Activated CD8-positive, alpha-beta memory T cell treated with anti-CD3 and anti-CD28 coated beads, Interleukin-2, amount 10 ng/mL, durations not matched to agents 7 days and 5 days (primary cell): ENCODE results near the gene FANCI. TPM values are rescaled to one million over a fixed set of nuclear protein-coding genes. Genes with fewer than 3 reads are reported as not detected.

Experiments used
- ATAC-seq: fragments of 150-1000 bp; cut with Tn5 transposase; one replicate; pipeline ENCODE4 v1.10.0; 2021; ENCODE audit warnings: moderate library complexity
- CTCF ChIA-PET: fragments of 350-600 bp; sonication (Branson Sonifier 250); formaldehyde crosslinking; loops from one replicate; lab custom pipeline; 2021; ENCODE audit warnings: antibody characterized with exemption; lab: Charles Lee
- DNase-seq: peaks from one replicate; pipeline ENCODE4 v3.0.0-alpha.2; 2020
- H3K27ac Mint-ChIP-seq: one replicate; pipeline ENCODE4 v1.8.0; 2021; ENCODE audit warnings: mild to moderate bottlenecking, mixed read lengths
- H3K27me3 Mint-ChIP-seq: one replicate; pipeline ENCODE4 v1.8.0; 2021; ENCODE audit warnings: mixed read lengths
- H3K36me3 Mint-ChIP-seq: one replicate; pipeline ENCODE4 v1.8.0; 2021; ENCODE audit warnings: mild to moderate bottlenecking, mixed read lengths
- H3K4me1 Mint-ChIP-seq: one replicate; pipeline ENCODE4 v1.8.0; 2021; ENCODE audit warnings: mixed read lengths
- H3K4me3 Mint-ChIP-seq: one replicate; pipeline ENCODE4 v1.8.0; 2021; ENCODE audit warnings: mild to moderate bottlenecking, moderate library complexity, mixed read lengths
- H3K9me3 Mint-ChIP-seq: one replicate; pipeline ENCODE4 v1.8.0; 2022; ENCODE audit warnings: low read depth, mixed read lengths
- total RNA-seq, 2 experiments: library from RNA; stranded (reverse); gene quantifications; one replicate each; pipeline ENCODE4 v1.2.3, GENCODE V29; 2021

FANCI gene
- total RNA-seq, 2 experiments from 2014 or later: 206 to 236 TPM

GRCh38 chr15:89205991-89206585 lies 37.7 kb upstream of the FANCI start:
- Mint-ChIP-seq H3K36me3 (peaks cover 4% of the 10 kb centered on the region), H3K4me3 (no peak overlapping the region), H3K27ac (no peak overlapping the region), H3K27me3 (peaks cover 7% of the 10 kb centered on the region), H3K9me3 (no peaks in the 10 kb centered on the region), H3K4me1 (peaks cover 36% of the 10 kb centered on the region)
- ATAC-seq: no peak
- no peak for DNase-seq
- CTCF ChIA-PET: interaction anchor here (0.6 to 5.6 kb wide), 67 partner anchors 10 to 738 kb away, joined by 3 to 108 read pairs (median 6); partner anchors contain the start of genes ABHD2, FANCI, MRPL46 and MRPS11

- Mint-ChIP-seq H3K36me3 (peaks cover 1% of the 10 kb centered on the region), H3K27ac (no peak overlapping the region), H3K9me3 (no peaks in the 10 kb centered on the region), H3K4me3 (no peak overlapping the region), H3K4me1 (peaks cover 36% of the 10 kb centered on the region), H3K27me3 (peaks cover 7% of the 10 kb centered on the region)
- DNase-seq (peak; percentile 76), ATAC-seq (peak; percentile 73)
- CTCF ChIA-PET: interaction anchor here (0.6 to 5.6 kb wide), 67 partner anchors 10 to 739 kb away, joined by 3 to 108 read pairs (median 6); partner anchors contain the start of genes ABHD2, FANCI, MRPL46 and MRPS11
These were observed 36.9 kb upstream of the FANCI start for GRCh38 chr15:89206908-89207331.

GRCh38 chr15:89208256-89208655 lies 35.5 kb upstream of the FANCI start:
- Mint-ChIP-seq H3K27me3 (peaks cover 9% of the 10 kb centered on the region), H3K9me3 (no peaks in the 10 kb centered on the region), H3K4me1 (peaks cover 34% of the 10 kb centered on the region), H3K27ac (no peak overlapping the region), H3K4me3 (no peak overlapping the region), H3K36me3 (peaks cover 1% of the 10 kb centered on the region)
- no peak for DNase-seq
- no peak for ATAC-seq
- CTCF ChIA-PET: interaction anchor here (1.9 to 5.6 kb wide), 4 partner anchors 13 to 119 kb away, joined by 15 to 108 read pairs (median 32); partner anchors contain the start of genes ABHD2 and FANCI

- DNase-seq (no peak), ATAC-seq (no peak)
- CTCF ChIA-PET: interaction anchor here (0.7 to 1.5 kb wide), 5 partner anchors 14 to 91 kb away, joined by 3 to 4 read pairs (median 4); no protein-coding TSS in a partner anchor
- Mint-ChIP-seq H3K27ac (no peak overlapping the region), H3K4me3 (no peak overlapping the region), H3K4me1 (peaks cover 26% of the 10 kb centered on the region), H3K27me3 (peaks cover 12% of the 10 kb centered on the region), H3K9me3 (no peaks in the 10 kb centered on the region), H3K36me3 (no peaks in the 10 kb centered on the region)
These were observed 34.7 kb upstream of the FANCI start for GRCh38 chr15:89209057-89209456.

- no peak for ATAC-seq
- no peak for DNase-seq
- Mint-ChIP-seq H3K9me3 (no peaks in the 10 kb centered on the region), H3K36me3 (no peaks in the 10 kb centered on the region), H3K27me3 (peaks cover 22% of the 10 kb centered on the region), H3K4me1 (peaks cover 7% of the 10 kb centered on the region), H3K4me3 (no peak overlapping the region), H3K27ac (no peak overlapping the region)
- CTCF ChIA-PET: interaction anchor here (0.7 kb wide), 1 partner anchor 30 kb away, joined by 3 read pairs; no protein-coding TSS in a partner anchor
These were observed 32.1 kb upstream of the FANCI start for GRCh38 chr15:89211678-89212170.

- no peak overlapping the region for H3K27ac Mint-ChIP-seq
- no peak for ATAC-seq
These were observed 28.2 kb upstream of the FANCI start for GRCh38 chr15:89215627-89216026.

GRCh38 chr15:89217031-89217430 lies 26.7 kb upstream of the FANCI start:
- Mint-ChIP-seq H3K9me3 (no peaks in the 10 kb centered on the region), H3K4me3 (no peak overlapping the region), H3K4me1 (no peaks in the 10 kb centered on the region), H3K36me3 (no peaks in the 10 kb centered on the region), H3K27ac (no peak overlapping the region), H3K27me3 (peaks cover 31% of the 10 kb centered on the region)
- DNase-seq (no peak), ATAC-seq (no peak)
- CTCF ChIA-PET: interaction anchor here (5.5 kb wide), 1 partner anchor 11 kb away, joined by 44 read pairs; no protein-coding TSS in a partner anchor

More at GRCh38 chr15:89215627-89216026, 28.2 kb upstream of the FANCI start:
- peaks cover 33% of the 10 kb centered on the region for H3K27me3 Mint-ChIP-seq
- no peak for DNase-seq
- CTCF ChIA-PET: interaction anchor here (0.8 to 5.5 kb wide), 2 partner anchors 10 to 28 kb away, joined by 4 to 44 read pairs; partner anchors contain the start of gene FANCI
- H3K4me1 Mint-ChIP-seq: no peaks in the 10 kb centered on the region
- H3K36me3 Mint-ChIP-seq: no peaks in the 10 kb centered on the region
- H3K4me3 Mint-ChIP-seq: no peak overlapping the region
- H3K9me3 Mint-ChIP-seq: no peaks in the 10 kb centered on the region

- Mint-ChIP-seq H3K27ac (no peak overlapping the region), H3K27me3 (peaks cover 36% of the 10 kb centered on the region), H3K4me3 (no peak overlapping the region), H3K4me1 (no peaks in the 10 kb centered on the region), H3K9me3 (no peaks in the 10 kb centered on the region), H3K36me3 (no peaks in the 10 kb centered on the region)
- no peak for ATAC-seq
- CTCF ChIA-PET: interaction anchor here (5.5 kb wide), 1 partner anchor 12 kb away, joined by 44 read pairs; no protein-coding TSS in a partner anchor
- DNase-seq: no peak
These were observed 25.9 kb upstream of the FANCI start for GRCh38 chr15:89217686-89218376.

GRCh38 chr15:89218531-89218930 lies 25.2 kb upstream of the FANCI start:
- Mint-ChIP-seq H3K4me3 (no peak overlapping the region), H3K36me3 (no peaks in the 10 kb centered on the region), H3K4me1 (no peaks in the 10 kb centered on the region), H3K9me3 (no peaks in the 10 kb centered on the region), H3K27ac (no peak overlapping the region), H3K27me3 (peaks cover 34% of the 10 kb centered on the region)
- no peak for DNase-seq
- no peak for ATAC-seq
- CTCF ChIA-PET: interaction anchor here (0.6 to 5.5 kb wide), 2 partner anchors 12 to 27 kb away, joined by 4 to 44 read pairs; no protein-coding TSS in a partner anchor

- Mint-ChIP-seq H3K4me1 (no peaks in the 10 kb centered on the region), H3K36me3 (no peaks in the 10 kb centered on the region), H3K4me3 (no peak within 1 kb of the TSS), H3K9me3 (no peaks in the 10 kb centered on the region), H3K27me3 (peaks cover 21% of the 10 kb centered on the region), H3K27ac (no peak within 1 kb of the TSS)
- no peak for ATAC-seq
- CTCF ChIA-PET: interaction anchor here (0.6 to 3.2 kb wide), 2 partner anchors 15 to 137 kb away, joined by 5 to 29 read pairs; no protein-coding TSS in a partner anchor
- no peak for DNase-seq
These were observed 22.2 kb upstream of the FANCI start, which contains the start of gene RLBP1 for GRCh38 chr15:89221543-89221942. RLBP1 (minus strand) TSS chr15:89221579; CDS start chr15:89218975, 2,604 bp downstream.

- ATAC-seq: no peak
- DNase-seq: no peak
- H3K27ac Mint-ChIP-seq: no peak overlapping the region
- CTCF ChIA-PET: interaction anchor here (0.8 to 1.0 kb wide), 3 partner anchors 9 to 19 kb away, joined by 3 read pairs; partner anchors contain the start of gene FANCI
- peaks cover 15% of the 10 kb centered on the region for H3K27me3 Mint-ChIP-seq
- no peaks in the 10 kb centered on the region for H3K36me3 Mint-ChIP-seq
- H3K9me3 Mint-ChIP-seq: no peaks in the 10 kb centered on the region
- H3K4me3 Mint-ChIP-seq: no peak overlapping the region
- peaks cover 6% of the 10 kb centered on the region for H3K4me1 Mint-ChIP-seq
These were observed 18.2 kb upstream of the FANCI start for GRCh38 chr15:89225588-89225987.

GRCh38 chr15:89226359-89227221 lies 17.2 kb upstream of the FANCI start:
- no peaks in the 10 kb centered on the region for H3K36me3 Mint-ChIP-seq

More at GRCh38 chr15:89226359-89227221, 17.2 kb upstream of the FANCI start:
- Mint-ChIP-seq H3K4me1 (peaks cover 10% of the 10 kb centered on the region), H3K4me3 (no peak overlapping the region), H3K27ac (no peak overlapping the region), H3K9me3 (no peaks in the 10 kb centered on the region), H3K27me3 (peaks cover 15% of the 10 kb centered on the region)
- peak; percentile 36 for DNase-seq
- no peak for ATAC-seq
- CTCF ChIA-PET: interaction anchor here (0.8 to 2.5 kb wide), 3 partner anchors 8 to 20 kb away, joined by 3 to 7 read pairs (median 3); partner anchors contain the start of gene FANCI
